Measurements from ENCODE around the gene SNAP29.

DNA sequence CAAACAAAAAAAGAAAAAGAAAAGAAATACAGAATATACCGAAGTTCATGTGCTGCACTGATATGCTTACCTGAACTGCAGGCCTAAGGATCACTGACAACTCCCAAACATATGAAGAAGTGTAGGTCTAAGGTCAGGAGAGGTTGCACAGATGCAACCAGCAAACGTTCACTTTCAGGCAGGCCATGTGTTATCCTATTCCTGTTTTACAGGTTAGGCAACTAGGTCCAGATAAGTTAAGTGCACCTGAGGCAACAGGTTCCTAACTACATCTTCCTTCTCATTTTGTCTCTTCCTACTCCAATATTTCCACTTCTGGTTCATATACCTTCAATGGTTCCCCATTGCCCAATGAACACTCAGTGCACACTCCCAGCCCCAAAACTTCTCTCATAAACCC, 15.3 kb upstream of the SNAP29 start:
- TF ChIP-seq CTCF (conservative IDR thresholded peaks at IDR 0.05) (no peak), EZH2 (IDR thresholded peaks at IDR 0.05; ENCODE audit: low read depth) (no peak)

Measured in PC-9 (cell line).